Small intestine (tissue), 7 donors: ENCODE measurements around the gene SCN8A. TPM values are rescaled to one million over a fixed set of nuclear protein-coding genes. Genes with fewer than 3 reads are reported as not detected.

ENCODE experiments used
- DNase-seq, 2 donors: peaks; one replicate each; pipeline versions ENCODE4 v3.0.0 to v3.0.0-alpha.2; 2013
- FAIRE-seq: peaks from 2 replicates; lab custom pipeline; 2012; peaks lifted over from hg19 to GRCh38; lab: Jason Lieb, UNC
- H3K27ac ChIP-seq, 3 donors: one replicate each; pipeline ENCODE4 v1.5.1; 2013; ENCODE audit warnings: low read length in 2 of 3, mild to moderate bottlenecking in 2 of 3, control low read depth in 1 of 3, inconsistent platforms in 1 of 3, low read depth in 1 of 3, moderate library complexity in 1 of 3
- H3K27me3 ChIP-seq, 3 donors: one replicate each; pipeline ENCODE4 v1.6.1; 2013; ENCODE audit warnings: low read length in 3 of 3, inconsistent platforms in 1 of 3; ENCODE audit not compliant: control insufficient read depth in 3 of 3, insufficient read depth in 3 of 3
- H3K36me3 ChIP-seq, 3 donors: one replicate each; pipeline ENCODE4 v1.6.1; 2013; ENCODE audit warnings: low read length in 3 of 3, inconsistent platforms in 1 of 3, low read depth in 1 of 3, mild to moderate bottlenecking in 1 of 3, moderate library complexity in 1 of 3; ENCODE audit not compliant: control insufficient read depth in 3 of 3, insufficient read depth in 2 of 3
- H3K4me1 ChIP-seq, 3 donors: one replicate each; pipeline ENCODE4 v1.6.1; 2013; ENCODE audit warnings: low read length in 2 of 3, inconsistent platforms in 1 of 3, low read depth in 1 of 3, mild to moderate bottlenecking in 1 of 3, moderate library complexity in 1 of 3; ENCODE audit not compliant: control insufficient read depth in 3 of 3, insufficient read depth in 2 of 3
- H3K4me3 ChIP-seq, 3 donors: one replicate each; pipeline ENCODE4 v1.5.1; 2013; ENCODE audit warnings: low read length in 3 of 3, control low read depth in 1 of 3, inconsistent platforms in 1 of 3, low read depth in 1 of 3, mild to moderate bottlenecking in 1 of 3, moderate library complexity in 1 of 3
- H3K9me3 ChIP-seq, 2 donors: one replicate each; pipeline ENCODE4 v1.6.1; 2013; ENCODE audit warnings: low read depth in 1 of 2, low read length in 1 of 2; ENCODE audit not compliant: control insufficient read depth in 2 of 2, insufficient read depth in 1 of 2
- WGBS, 3 donors: extraction: QIAGEN DNeasy Blood & Tissue Kit; methylation state at CpG; one replicate each; pipeline ENCODE4 v1.1.7; 2013; 5-methylcytosine and 5-hydroxymethylcytosine counted together
- polyA plus RNA-seq, 4 donors: library from polyadenylated mRNA; stranded (reverse) in 3 of 4; unstranded in 1 of 4; fragments of 200-250 nt in 3 of 4; fragments of 120-200 nt in 1 of 4; gene quantifications; one replicate each; pipeline versions ENCODE4 v1.2.1 to v1.2.3, GENCODE V29; 2013
- donor health status: healthy with polysubstance abuse.
- donor health status: control.
- donor health status: control.
- donor health status: Bipolar disorder and iron deficiency.
- donor health status: healthy.

SCN8A gene
- polyA plus RNA-seq, 4 donors = 0.19 to 1.2 TPM; not detected in 2

DNA sequence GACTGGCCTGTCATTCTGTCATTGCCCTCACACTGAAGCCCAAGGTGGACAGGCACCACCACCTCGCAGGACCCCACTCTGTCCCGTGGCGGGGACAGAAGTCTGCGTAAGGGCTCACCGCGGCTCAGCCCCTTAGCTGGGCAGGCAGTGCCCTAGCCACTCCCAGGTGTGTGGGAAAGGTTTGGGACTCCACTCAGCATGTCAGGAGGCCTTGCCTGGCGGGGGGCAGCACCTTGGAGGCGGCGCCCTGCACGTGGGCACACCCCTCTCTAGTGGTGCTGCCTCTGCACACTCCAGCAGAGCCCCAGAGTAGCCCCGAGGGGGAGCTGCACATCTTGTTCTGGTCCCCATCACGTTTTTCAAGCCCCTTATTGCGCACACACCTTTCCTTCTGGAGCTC lies 221.8 kb downstream of the SCN8A start:
- Histone ChIP-seq H3K4me3 (no peak overlapping the region), H3K9me3 (no peaks in the 10 kb centered on the region), H3K4me1 (peaks cover 0 to 18% (median 0%) of the 10 kb centered on the region in 3 donors), H3K27me3 (no peaks in the 10 kb centered on the region), H3K36me3 (peaks cover 0 to 4% (median 0%) of the 10 kb centered on the region in 3 donors), H3K27ac (no peak overlapping the region)
- WGBS, 3 donors = 78 to 87% (median 86%) methylated on average over 12 to 13 of the region's 13 CpGs
- DNase-seq (no peak), FAIRE-seq (no peak)

DNA sequence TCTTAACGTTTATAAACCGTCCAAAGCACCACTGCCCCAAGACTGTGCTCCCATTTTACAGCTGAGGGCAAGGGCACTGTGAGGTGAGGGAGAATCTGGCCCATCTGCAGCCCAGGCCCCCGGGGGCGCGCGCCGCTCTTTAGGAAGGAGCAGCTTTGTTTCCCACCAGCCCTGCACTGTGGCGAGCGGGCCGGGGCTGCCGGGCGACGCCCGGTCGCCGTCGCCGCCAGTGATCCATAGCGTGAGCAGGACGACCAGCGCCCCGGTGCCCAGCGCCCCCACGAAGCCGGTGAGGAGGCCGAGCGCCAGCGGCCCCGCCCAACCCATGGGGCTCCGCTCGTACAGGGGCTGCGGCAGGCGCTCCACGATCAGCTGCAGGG lies 222.9 kb downstream of the SCN8A start:
- Histone ChIP-seq H3K4me3 (peak overlapping the region; percentile 33 to 69 (median 34)), H3K4me1 (peaks cover 0 to 20% (median 0%) of the 10 kb centered on the region in 3 donors), H3K36me3 (peaks cover 0 to 4% (median 0%) of the 10 kb centered on the region in 3 donors), H3K27ac (peak overlapping the region in 1 of 3 donors; percentile 38), H3K27me3 (no peaks in the 10 kb centered on the region), H3K9me3 (no peaks in the 10 kb centered on the region)
- DNase-seq = no peak
- 5 to 9% (median 8%) methylated on average over 22 to 34 of the region's 34 CpGs for WGBS, 3 donors
- FAIRE-seq = no peak

DNA sequence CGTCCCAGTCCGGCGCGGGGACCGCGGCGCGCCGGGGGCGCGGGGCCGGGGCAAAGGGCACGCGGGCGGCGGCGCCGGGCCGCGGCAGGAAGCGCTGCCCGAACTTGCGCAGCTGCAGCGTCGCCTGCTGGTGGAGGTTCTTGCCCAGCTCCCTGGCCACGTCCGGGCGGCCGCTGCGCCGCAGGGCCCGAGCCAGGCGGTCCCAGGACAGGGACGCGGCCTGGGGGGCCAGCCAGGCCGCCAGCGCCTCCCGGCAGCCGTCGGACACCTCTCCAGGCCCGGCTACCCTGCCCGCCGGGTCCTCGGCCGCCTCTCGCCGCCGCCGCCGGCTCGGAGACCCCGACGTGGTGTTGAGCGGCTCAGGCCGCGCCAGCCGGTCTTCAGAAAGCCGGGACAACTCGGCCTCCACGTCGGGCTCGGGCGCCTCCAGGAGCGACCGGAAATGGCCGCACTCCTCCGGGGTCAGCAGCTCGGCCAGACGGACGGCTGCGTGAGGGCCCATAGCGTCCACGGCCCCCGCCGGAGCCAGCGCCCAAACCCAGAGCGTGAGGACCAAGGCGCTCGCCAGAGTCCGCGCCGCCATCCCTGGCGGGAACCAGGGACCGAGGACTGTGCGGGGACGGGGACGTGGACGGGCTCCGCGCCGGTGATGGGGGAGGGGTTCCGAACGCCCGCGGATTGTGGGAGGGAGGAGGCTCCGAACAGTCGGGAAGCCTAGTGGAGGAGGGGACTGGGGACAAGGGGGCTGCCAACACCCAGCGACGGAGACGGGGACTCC lies 223.5 kb downstream of the SCN8A start:
- peak overlapping the region; percentile 54 to 70 (median 69) for H3K4me3 ChIP-seq
- peaks cover 0 to 4% (median 0%) of the 10 kb centered on the region in 3 donors for H3K36me3 ChIP-seq
- no peaks in the 10 kb centered on the region for H3K27me3 ChIP-seq
- peak overlapping the region; percentile 84 to 93 (median 89) for H3K27ac ChIP-seq
- H3K4me1 ChIP-seq = peaks cover 0 to 20% (median 0%) of the 10 kb centered on the region in 3 donors
- H3K9me3 ChIP-seq = no peaks in the 10 kb centered on the region
- FAIRE-seq = no peak
- WGBS, 3 donors = 1 to 6% (median 3%) methylated on average over 50 to 100 of the region's 100 CpGs
- DNase-seq = peak; percentile 78 to 96

DNA sequence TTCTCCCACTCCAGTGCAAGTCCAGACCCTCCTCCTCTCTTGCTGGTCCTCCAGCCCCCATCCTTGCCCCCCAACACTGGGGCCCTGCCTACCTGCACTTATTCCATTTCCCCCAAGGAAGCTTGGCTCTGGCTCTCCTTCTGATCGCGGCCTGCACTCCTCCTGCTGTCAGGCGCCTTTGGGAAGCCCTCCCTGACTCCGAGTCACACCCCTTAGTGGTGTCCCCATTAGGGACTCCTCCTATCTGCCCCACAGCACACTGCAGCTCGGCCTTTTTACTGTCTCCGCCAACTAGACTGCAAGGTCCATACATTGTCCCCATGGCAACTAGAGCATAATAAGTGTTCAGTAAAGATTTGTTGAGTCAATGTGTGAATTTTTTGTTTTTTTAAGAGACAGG lies 224.5 kb downstream of the SCN8A start:
- Histone ChIP-seq H3K9me3 (no peaks in the 10 kb centered on the region), H3K4me1 (peaks cover 0 to 20% (median 0%) of the 10 kb centered on the region in 3 donors), H3K27me3 (peaks cover 0 to 6% (median 0%) of the 10 kb centered on the region in 3 donors), H3K27ac (peak overlapping the region in 1 of 3 donors; percentile 89), H3K36me3 (peaks cover 0 to 4% (median 0%) of the 10 kb centered on the region in 3 donors), H3K4me3 (peak overlapping the region in 1 of 3 donors; percentile 70)
- FAIRE-seq (no peak), DNase-seq (no peak)
- WGBS, 3 donors = 85 to 94% (median 88%) methylated on average over 6 of the region's 6 CpGs

DNA sequence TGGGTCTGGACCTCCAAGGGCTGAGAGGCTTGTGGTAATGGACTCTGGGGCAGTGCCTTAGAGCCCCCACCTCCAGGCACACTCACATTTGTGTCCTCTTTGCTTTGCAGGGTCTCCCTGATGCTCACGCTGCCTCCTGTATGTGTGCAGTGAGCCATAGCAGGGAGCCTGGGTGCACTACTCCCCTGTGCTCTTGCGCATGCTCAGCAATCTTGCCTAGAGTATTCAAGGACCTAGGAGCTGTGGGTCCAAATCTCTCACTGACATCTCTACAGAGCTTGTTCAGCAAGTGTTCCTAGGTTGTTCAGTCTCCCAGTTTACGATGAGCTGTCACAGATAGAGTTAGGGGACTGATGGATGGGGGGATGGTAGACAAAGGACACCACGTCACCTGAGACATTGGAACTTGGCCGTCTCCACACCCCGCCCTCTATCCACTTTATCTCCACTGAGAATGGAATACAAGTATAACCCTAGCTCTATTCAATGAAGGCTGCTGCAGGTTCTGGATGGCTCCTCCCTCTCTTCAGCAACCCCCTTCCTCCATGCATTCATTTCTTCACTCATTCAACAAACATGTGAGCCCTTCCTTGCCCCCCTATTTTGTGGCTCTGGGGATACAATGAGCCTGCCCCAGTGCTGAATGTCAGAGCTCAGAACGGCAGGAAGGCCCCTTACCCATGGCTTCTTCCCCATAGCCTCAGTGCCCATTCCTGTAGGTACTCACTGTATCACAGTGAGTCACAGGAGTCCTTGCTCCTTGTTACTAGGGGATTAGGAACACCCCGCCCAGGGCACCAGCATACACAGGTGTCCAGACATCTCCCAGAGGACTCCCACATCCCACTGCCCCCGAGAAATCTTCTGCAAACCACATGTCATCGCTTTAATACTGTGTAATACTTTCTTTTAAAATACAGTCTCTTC lies 226.3 kb downstream of the SCN8A start:
- Histone ChIP-seq H3K36me3 (peaks cover 0 to 6% (median 0%) of the 10 kb centered on the region in 3 donors), H3K27ac (peak overlapping the region in 1 of 3 donors; percentile 4), H3K4me1 (peaks cover 0 to 20% (median 0%) of the 10 kb centered on the region in 3 donors), H3K4me3 (no peak overlapping the region), H3K27me3 (peaks cover 0 to 10% (median 0%) of the 10 kb centered on the region in 3 donors), H3K9me3 (no peaks in the 10 kb centered on the region)
- FAIRE-seq (no peak), DNase-seq (peak; percentile 76 to 83)
- 50 to 65% (median 62%) methylated on average over 10 of the region's 10 CpGs for WGBS, 3 donors

DNA sequence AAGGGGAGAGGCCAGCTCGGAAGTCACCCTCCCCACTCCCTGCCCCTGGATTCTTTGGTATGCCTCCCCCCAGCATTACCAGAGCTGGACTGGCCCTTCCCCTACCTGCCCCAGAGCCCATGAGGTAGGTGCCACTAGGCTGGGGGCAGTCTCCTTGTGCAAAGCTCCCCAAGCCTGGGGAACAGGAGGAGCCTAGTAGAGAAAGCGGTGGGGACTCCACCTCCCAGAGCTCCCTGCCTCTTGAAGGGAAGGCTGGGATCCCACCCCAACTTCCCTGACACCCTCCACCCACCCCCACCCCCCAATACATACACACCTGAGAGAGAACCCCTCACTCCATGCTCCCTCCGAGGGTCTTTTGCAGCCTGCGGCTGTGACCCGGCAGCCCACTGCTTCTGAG lies 227.1 kb downstream of the SCN8A start:
- WGBS, 3 donors = 80 to 87% (median 81%) methylated on average over 5 of the region's 5 CpGs
- H3K4me1 ChIP-seq = peaks cover 0 to 20% (median 0%) of the 10 kb centered on the region in 3 donors

DNA sequence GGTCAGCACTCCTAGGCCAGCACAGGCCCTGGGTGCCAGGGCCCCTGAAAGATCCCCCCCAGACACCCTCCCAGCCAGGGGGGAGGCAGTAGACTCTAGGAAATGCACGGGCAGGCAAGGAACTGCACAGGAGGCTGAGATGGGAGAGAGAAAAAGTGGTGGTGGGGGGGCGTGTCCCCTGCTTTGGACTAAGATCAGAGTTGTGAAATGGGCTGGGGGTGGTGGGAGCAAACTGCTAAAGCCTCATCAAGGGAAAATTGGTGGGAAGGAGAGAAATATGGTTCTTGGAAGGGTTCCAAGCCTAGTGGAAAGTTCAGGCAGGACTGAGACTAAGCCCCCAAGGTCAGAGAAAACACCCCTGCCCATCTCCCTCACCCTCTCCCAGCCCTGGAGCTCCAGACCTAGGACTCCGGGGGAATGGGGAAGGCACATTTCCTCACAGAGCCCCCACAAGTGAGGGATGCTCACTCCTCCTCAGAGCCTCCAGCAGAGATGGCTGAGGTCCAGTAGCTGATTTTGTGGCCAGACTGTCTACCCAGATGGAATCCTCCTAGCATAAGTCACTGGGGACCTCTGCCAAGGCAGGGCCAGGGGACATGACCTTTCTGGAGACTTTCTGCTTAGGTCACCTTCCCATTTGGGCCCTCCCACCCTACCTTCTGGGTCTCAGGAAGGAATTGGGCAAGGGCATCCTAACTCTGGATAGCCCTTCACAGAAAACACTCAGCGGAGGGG lies 227.7 kb downstream of the SCN8A start:
- peaks cover 0 to 10% (median 0%) of the 10 kb centered on the region in 3 donors for H3K27me3 ChIP-seq
- no peak for DNase-seq
- WGBS, 3 donors = 58 to 63% (median 63%) methylated on average over 4 of the region's 4 CpGs
- no peak overlapping the region for H3K4me3 ChIP-seq
- no peaks in the 10 kb centered on the region for H3K9me3 ChIP-seq
- H3K36me3 ChIP-seq = peaks cover 0 to 7% (median 0%) of the 10 kb centered on the region in 3 donors
- H3K27ac ChIP-seq = no peak overlapping the region
- peaks cover 0 to 20% (median 0%) of the 10 kb centered on the region in 3 donors for H3K4me1 ChIP-seq
- FAIRE-seq = no peak

More for the DNA sequence above, 227.1 kb downstream of the SCN8A start:
- FAIRE-seq = no peak
- Histone ChIP-seq H3K4me3 (no peak overlapping the region), H3K27ac (no peak overlapping the region), H3K9me3 (no peaks in the 10 kb centered on the region), H3K36me3 (peaks cover 0 to 7% (median 0%) of the 10 kb centered on the region in 3 donors), H3K27me3 (peaks cover 0 to 10% (median 0%) of the 10 kb centered on the region in 3 donors)
- DNase-seq = no peak
